ENCODE measurements around the gene SORCS3. TPM values are rescaled to one million over a fixed set of nuclear protein-coding genes. Genes with fewer than 3 reads are reported as not detected.
A peak's percentile ranks its signal among the peaks of the same experiment; 100 is the strongest.

SORCS3 gene
- total RNA-seq, 2 donors from 2014 or later, result 0.68 TPM; not detected in 1

DNA sequence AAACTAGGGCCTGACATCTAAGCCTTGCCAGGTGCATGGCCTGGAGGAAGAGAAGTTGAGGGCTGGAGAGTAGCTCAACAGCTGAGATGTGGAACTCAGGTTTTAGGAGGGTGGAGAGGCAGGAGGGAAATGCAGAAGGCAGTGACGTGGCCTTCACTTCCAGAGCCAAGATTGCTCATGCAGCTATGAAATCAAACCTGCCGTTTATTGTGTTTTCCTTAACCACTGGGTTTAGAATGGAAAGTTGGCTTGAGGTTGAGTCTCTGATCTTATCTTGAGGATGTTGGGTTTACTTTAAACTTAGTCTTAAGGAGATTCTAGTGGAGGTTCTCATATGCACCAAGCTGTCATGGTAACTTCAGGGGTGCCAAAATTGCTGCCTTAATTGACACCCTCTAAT is 178.6 kb downstream of the SORCS3 start:
- H3K27me3 ChIP-seq (ENCODE audit: control insufficient read depth, insufficient read depth, low read length, poor library complexity, severe bottlenecking), result peaks cover 25% of the 10 kb centered on the region
- H3K9me3 ChIP-seq (ENCODE audit: control insufficient read depth, low read length), result no peaks in the 10 kb centered on the region
- H3K4me1 ChIP-seq (ENCODE audit: control insufficient read depth, insufficient read depth, low read length), result no peaks in the 10 kb centered on the region
- no peak for DNase-seq
- WGBS, 2 experiments (ENCODE audit: insufficient coverage in 1 of 2, insufficient read length in 1 of 2), result 83% methylated on average over 1 to 2 of the region's 2 CpGs
- Mint-ChIP-seq H3K36me3 (ENCODE audit: low read depth) (no peaks in the 10 kb centered on the region), H3K4me3 (no peak overlapping the region), H3K27ac (no peak overlapping the region), H3K27me3 (ENCODE audit: insufficient read depth) (peaks cover 2% of the 10 kb centered on the region), H3K4me1 (peaks cover 4% of the 10 kb centered on the region), H3K9me3 (no peaks in the 10 kb centered on the region)
- TF ChIP-seq, protein P1, sequence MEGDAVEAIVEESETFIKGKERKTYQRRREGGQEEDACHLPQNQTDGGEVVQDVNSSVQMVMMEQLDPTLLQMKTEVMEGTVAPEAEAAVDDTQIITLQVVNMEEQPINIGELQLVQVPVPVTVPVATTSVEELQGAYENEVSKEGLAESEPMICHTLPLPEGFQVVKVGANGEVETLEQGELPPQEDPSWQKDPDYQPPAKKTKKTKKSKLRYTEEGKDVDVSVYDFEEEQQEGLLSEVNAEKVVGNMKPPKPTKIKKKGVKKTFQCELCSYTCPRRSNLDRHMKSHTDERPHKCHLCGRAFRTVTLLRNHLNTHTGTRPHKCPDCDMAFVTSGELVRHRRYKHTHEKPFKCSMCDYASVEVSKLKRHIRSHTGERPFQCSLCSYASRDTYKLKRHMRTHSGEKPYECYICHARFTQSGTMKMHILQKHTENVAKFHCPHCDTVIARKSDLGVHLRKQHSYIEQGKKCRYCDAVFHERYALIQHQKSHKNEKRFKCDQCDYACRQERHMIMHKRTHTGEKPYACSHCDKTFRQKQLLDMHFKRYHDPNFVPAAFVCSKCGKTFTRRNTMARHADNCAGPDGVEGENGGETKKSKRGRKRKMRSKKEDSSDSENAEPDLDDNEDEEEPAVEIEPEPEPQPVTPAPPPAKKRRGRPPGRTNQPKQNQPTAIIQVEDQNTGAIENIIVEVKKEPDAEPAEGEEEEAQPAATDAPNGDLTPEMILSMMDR (conservative IDR thresholded peaks at IDR 0.05), result no peak
- no peaks in the 10 kb centered on the region for H3K36me3 ChIP-seq (ENCODE audit: control insufficient read depth, insufficient read depth, low read length)
- no peak overlapping the region for H3K27ac ChIP-seq (ENCODE audit: low read depth, low read length)
- no peak overlapping the region for H3K4me3 ChIP-seq (ENCODE audit: low read length)
- no peak overlapping the region for H3K9ac ChIP-seq (ENCODE audit: extremely low read depth, low read length, poor library complexity, severe bottlenecking)

DNA sequence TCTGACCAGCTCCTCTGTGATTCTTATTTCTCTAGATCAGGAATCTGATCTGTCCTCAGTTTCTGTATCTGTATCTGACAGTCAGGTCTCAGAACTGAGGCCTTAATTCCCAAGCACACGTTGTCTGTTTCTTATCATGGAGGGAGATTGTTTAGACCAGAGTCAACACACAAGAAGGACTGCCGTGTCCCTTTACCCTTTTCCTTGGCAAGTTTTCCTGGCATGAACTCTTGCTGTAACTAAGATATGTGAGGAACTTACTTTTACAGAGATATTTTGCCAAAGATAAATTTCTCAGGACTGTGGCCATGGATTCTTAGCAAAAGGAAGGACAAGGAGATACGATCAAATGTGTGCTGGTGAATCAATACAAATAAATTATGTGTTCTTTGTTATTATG is 181.0 kb downstream of the SORCS3 start:
- no peak overlapping the region for H3K27ac ChIP-seq (ENCODE audit: low read depth, low read length)
- no peak overlapping the region for H3K4me3 ChIP-seq (ENCODE audit: low read length)
- H3K4me1 Mint-ChIP-seq, result peaks cover 1% of the 10 kb centered on the region
- H3K27me3 Mint-ChIP-seq (ENCODE audit: insufficient read depth), result peaks cover 6% of the 10 kb centered on the region
- H3K27ac Mint-ChIP-seq, result no peak overlapping the region
- no peak for DNase-seq
- H3K27me3 ChIP-seq (ENCODE audit: control insufficient read depth, insufficient read depth, low read length, poor library complexity, severe bottlenecking), result peaks cover 25% of the 10 kb centered on the region
- H3K36me3 ChIP-seq (ENCODE audit: control insufficient read depth, insufficient read depth, low read length), result no peaks in the 10 kb centered on the region
- peaks cover 6% of the 10 kb centered on the region for H3K9me3 Mint-ChIP-seq
- peaks cover 6% of the 10 kb centered on the region for H3K9me3 ChIP-seq (ENCODE audit: control insufficient read depth, low read length)
- H3K9ac ChIP-seq (ENCODE audit: extremely low read depth, low read length, poor library complexity, severe bottlenecking), result no peak overlapping the region
- 39 to 59% methylated on average over 2 to 3 of the region's 3 CpGs for WGBS, 2 experiments (ENCODE audit: insufficient coverage in 1 of 2, insufficient read length in 1 of 2)
- H3K4me1 ChIP-seq (ENCODE audit: control insufficient read depth, insufficient read depth, low read length), result no peaks in the 10 kb centered on the region
- no peaks in the 10 kb centered on the region for H3K36me3 Mint-ChIP-seq (ENCODE audit: low read depth)
- TF ChIP-seq, protein P1 (conservative IDR thresholded peaks at IDR 0.05), result no peak
- no peak overlapping the region for H3K4me3 Mint-ChIP-seq

DNA sequence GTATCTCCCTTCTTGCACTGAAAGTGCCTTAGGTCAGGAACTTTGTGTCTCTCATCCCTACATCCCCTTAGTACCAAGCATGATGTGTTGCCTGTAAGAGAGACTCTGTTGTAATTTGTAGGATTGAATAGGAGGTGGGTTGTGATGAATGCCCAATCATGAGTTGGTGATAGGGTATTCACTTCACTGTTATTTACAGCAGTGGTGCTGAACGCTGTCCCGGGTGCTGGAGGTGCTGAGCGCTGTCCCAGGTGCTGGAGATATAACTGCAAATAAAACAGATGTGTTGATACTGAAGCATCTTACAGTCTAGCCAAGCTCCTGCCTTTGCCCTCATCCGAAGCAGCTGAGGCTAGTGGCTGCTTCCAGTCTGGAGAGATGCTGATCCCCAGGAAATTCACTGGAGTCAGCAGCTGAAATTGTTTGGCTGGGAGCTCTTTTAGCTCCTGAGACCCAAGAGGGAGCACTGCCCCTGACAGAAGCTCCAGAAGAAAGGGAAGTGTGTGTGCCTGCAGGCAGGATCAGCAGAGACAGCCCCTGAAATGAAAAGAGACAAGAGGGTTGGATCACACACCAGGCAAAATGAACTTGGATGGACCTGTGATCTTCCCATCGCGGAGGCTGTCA is 183.4 kb downstream of the SORCS3 start:
- no peak overlapping the region for H3K4me3 ChIP-seq (ENCODE audit: low read length)
- H3K27ac Mint-ChIP-seq, result no peak overlapping the region
- 32 to 33% methylated on average over 6 of the region's 6 CpGs for WGBS, 2 experiments (ENCODE audit: insufficient coverage in 1 of 2, insufficient read length in 1 of 2)
- H3K9me3 Mint-ChIP-seq, result peaks cover 6% of the 10 kb centered on the region
- TF ChIP-seq, protein P1 (conservative IDR thresholded peaks at IDR 0.05), result no peak
- no peak overlapping the region for H3K27ac ChIP-seq (ENCODE audit: low read depth, low read length)
- H3K4me1 Mint-ChIP-seq, result no peaks in the 10 kb centered on the region
- no peaks in the 10 kb centered on the region for H3K36me3 Mint-ChIP-seq (ENCODE audit: low read depth)
- H3K9me3 ChIP-seq (ENCODE audit: control insufficient read depth, low read length), result peaks cover 17% of the 10 kb centered on the region
- H3K27me3 ChIP-seq (ENCODE audit: control insufficient read depth, insufficient read depth, low read length, poor library complexity, severe bottlenecking), result peaks cover 34% of the 10 kb centered on the region
- no peak overlapping the region for H3K4me3 Mint-ChIP-seq
- no peak overlapping the region for H3K9ac ChIP-seq (ENCODE audit: extremely low read depth, low read length, poor library complexity, severe bottlenecking)
- H3K36me3 ChIP-seq (ENCODE audit: control insufficient read depth, insufficient read depth, low read length), result no peaks in the 10 kb centered on the region
- no peaks in the 10 kb centered on the region for H3K4me1 ChIP-seq (ENCODE audit: control insufficient read depth, insufficient read depth, low read length)
- DNase-seq, result peak; percentile 93
- H3K27me3 Mint-ChIP-seq (ENCODE audit: insufficient read depth), result peaks cover 15% of the 10 kb centered on the region

All from endodermal cell (in vitro differentiated cells).